ENCODE measurements around the gene SLC43A3.
A peak's percentile ranks its signal among the peaks of the same experiment; 100 is the strongest.

The SLC43A3 gene

DNA sequence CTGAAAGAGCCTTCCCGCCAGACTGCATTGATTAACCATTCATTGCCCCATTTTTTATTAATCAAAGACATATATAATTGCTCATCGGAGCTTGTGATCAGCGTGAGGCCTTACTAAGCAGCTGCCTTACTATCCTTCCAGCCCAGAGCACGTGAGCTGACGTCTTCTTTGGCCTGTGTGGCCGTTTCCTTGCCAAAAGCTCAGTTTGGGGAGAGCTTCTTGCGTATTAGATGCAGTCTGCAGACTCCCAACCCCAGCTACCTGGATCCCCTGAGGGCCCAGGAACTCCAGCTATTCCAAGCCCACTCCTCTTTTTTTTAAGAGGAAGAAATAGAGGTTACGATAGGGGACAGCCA is 784 bp upstream of the SLC43A3 start:
- H3K36me3 ChIP-seq (ENCODE audit: control insufficient read depth in 2 of 2, insufficient read depth in 2 of 2, low read length in 2 of 2) = peaks cover 0 to 3% of the 10 kb centered on the region in 2 donors
- no peaks in the 10 kb centered on the region for H3K9me3 ChIP-seq (ENCODE audit: control insufficient read depth in 2 of 2, low read length in 2 of 2)
- H3K4me3 ChIP-seq (ENCODE audit: low read length in 2 of 2) = peak overlapping the region; percentile 52 to 76
- peaks cover 40% of the 10 kb centered on the region for H3K4me1 ChIP-seq (ENCODE audit: control insufficient read depth, insufficient read depth, low read length)
- no peaks in the 10 kb centered on the region for H3K27me3 ChIP-seq (ENCODE audit: control insufficient read depth in 1 of 2, insufficient read depth in 2 of 2, low read length in 2 of 2)
- peak overlapping the region; percentile 96 for H3K27ac ChIP-seq (ENCODE audit: low read length)
- peak overlapping the region; percentile 70 to 81 for H3K9ac ChIP-seq (ENCODE audit: low read length in 2 of 2)

GRCh38 chr11:57426439-57426928 is 437 bp downstream of the SLC43A3 start:
- peaks cover 0 to 7% of the 10 kb centered on the region in 2 donors for H3K36me3 ChIP-seq (ENCODE audit: control insufficient read depth in 2 of 2, insufficient read depth in 2 of 2, low read length in 2 of 2)
- no peaks in the 10 kb centered on the region for H3K9me3 ChIP-seq (ENCODE audit: control insufficient read depth in 2 of 2, low read length in 2 of 2)
- peaks cover 40% of the 10 kb centered on the region for H3K4me1 ChIP-seq (ENCODE audit: control insufficient read depth, insufficient read depth, low read length)
- H3K9ac ChIP-seq (ENCODE audit: low read length in 2 of 2) = peak overlapping the region; percentile 70 to 81
- H3K27me3 ChIP-seq (ENCODE audit: control insufficient read depth in 1 of 2, insufficient read depth in 2 of 2, low read length in 2 of 2) = no peaks in the 10 kb centered on the region
- H3K4me3 ChIP-seq (ENCODE audit: low read length in 2 of 2) = peak overlapping the region; percentile 52 to 76
- H3K27ac ChIP-seq (ENCODE audit: low read length) = peak overlapping the region; percentile 96

DNA sequence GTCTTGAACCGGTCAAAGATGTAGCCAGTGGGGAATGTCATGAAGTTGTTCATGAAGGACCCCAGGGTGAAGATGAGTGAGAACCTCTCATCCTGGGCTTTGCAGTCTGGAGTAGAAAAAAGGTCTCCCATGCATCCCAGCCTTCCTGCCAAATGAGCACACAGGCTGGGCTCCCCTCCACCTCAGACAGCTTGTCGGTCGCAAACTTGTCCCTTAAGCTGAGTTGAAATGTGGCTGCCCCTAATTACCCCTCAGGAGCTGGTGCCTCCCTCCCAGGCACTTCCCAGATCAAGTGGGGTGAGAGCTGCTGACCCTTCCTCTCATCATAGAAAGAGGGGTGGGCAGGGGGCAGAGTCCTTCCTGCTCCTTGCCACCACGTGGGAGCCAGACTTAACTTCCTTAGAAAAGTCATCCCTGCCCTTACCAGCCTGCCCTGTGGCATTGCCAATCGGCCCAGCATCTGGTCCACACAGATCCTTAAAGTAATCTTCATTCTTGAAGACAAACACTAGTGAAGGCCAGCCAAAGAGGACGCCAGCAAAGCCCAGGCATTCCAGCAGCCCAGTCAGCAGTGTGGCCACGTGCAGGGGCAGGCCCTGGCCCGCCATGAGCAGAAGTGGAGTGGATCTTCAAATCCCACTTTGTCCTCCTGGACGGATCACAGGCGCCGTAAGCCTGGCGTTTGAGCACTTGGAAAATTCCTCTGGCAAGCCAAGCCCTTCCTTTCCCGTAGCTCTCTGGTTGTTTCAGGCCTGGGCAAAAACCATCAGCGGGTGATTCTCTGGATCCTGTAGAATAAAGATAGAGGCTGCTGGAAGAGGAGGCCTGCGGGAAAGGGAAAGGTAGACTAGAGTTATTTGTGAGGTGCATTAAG is 1.1 kb downstream of the SLC43A3 start:
- peaks cover 40% of the 10 kb centered on the region for H3K4me1 ChIP-seq (ENCODE audit: control insufficient read depth, insufficient read depth, low read length)
- H3K27ac ChIP-seq (ENCODE audit: low read length) = peak overlapping the region; percentile 96
- H3K4me3 ChIP-seq (ENCODE audit: low read length in 2 of 2) = peak overlapping the region; percentile 52 to 76
- H3K27me3 ChIP-seq (ENCODE audit: control insufficient read depth in 1 of 2, insufficient read depth in 2 of 2, low read length in 2 of 2) = no peaks in the 10 kb centered on the region
- peaks cover 0 to 7% of the 10 kb centered on the region in 2 donors for H3K36me3 ChIP-seq (ENCODE audit: control insufficient read depth in 2 of 2, insufficient read depth in 2 of 2, low read length in 2 of 2)
- H3K9ac ChIP-seq (ENCODE audit: low read length in 2 of 2) = peak overlapping the region; percentile 70 to 81
- H3K9me3 ChIP-seq (ENCODE audit: control insufficient read depth in 2 of 2, low read length in 2 of 2) = no peaks in the 10 kb centered on the region

DNA sequence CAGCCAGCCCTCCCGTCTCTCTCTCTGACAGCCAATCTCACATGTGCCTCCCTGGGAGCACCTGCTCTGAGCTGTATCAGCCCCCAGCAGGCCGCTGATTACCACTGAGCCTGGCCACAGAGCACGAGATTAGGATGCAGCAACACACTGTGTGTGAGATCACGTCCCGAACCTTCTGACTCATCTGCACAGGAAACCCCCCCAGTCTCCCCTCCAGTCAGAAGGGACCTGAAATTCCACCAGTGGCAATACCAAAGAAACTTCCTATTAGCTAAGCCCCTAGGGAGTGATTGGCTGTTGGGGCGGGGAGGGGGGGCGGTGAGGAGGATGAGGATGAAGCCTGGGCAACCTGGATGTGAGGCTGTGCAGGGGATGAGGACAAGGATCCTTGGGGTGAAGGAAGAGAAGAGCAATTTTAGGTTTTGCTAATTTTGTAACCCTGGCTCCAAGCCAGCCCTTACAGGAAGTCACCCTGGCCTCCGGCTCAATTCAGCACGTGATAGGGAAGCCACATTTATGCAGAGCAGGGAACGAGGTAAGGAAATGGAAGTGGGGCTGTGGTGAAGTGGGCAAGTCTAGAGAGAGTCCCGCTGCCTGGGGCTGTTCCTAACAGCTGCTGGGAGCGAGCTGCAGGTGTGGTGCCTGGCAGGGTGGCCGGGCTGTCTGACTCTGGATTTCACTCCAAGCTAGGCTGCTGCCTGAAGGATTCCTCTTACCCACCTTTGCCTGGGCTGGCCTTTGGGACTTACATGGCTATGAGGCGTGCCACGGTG is 1.9 kb downstream of the SLC43A3 start:
- no peaks in the 10 kb centered on the region for H3K27me3 ChIP-seq (ENCODE audit: control insufficient read depth in 1 of 2, insufficient read depth in 2 of 2, low read length in 2 of 2)
- no peaks in the 10 kb centered on the region for H3K9me3 ChIP-seq (ENCODE audit: control insufficient read depth in 2 of 2, low read length in 2 of 2)
- H3K4me3 ChIP-seq (ENCODE audit: low read length in 2 of 2) = peak overlapping the region; percentile 9 to 76
- peaks cover 4 to 12% of the 10 kb centered on the region in 2 donors for H3K36me3 ChIP-seq (ENCODE audit: control insufficient read depth in 2 of 2, insufficient read depth in 2 of 2, low read length in 2 of 2)
- peak overlapping the region; percentile 96 for H3K27ac ChIP-seq (ENCODE audit: low read length)
- peaks cover 41% of the 10 kb centered on the region for H3K4me1 ChIP-seq (ENCODE audit: control insufficient read depth, insufficient read depth, low read length)
- H3K9ac ChIP-seq (ENCODE audit: low read length in 2 of 2) = peak overlapping the region in 1 of 2 donors; percentile 20

GRCh38 chr11:57424137-57424791 is 2.7 kb downstream of the SLC43A3 start:
- H3K4me1 ChIP-seq (ENCODE audit: control insufficient read depth, insufficient read depth, low read length) = peaks cover 42% of the 10 kb centered on the region
- no peaks in the 10 kb centered on the region for H3K27me3 ChIP-seq (ENCODE audit: control insufficient read depth in 1 of 2, insufficient read depth in 2 of 2, low read length in 2 of 2)
- H3K9me3 ChIP-seq (ENCODE audit: control insufficient read depth in 2 of 2, low read length in 2 of 2) = no peaks in the 10 kb centered on the region
- H3K4me3 ChIP-seq (ENCODE audit: low read length in 2 of 2) = peak overlapping the region in 1 of 2 donors; percentile 35
- no peak overlapping the region for H3K9ac ChIP-seq (ENCODE audit: low read length in 2 of 2)
- H3K36me3 ChIP-seq (ENCODE audit: control insufficient read depth in 2 of 2, insufficient read depth in 2 of 2, low read length in 2 of 2) = peaks cover 5 to 15% of the 10 kb centered on the region in 2 donors
- peak overlapping the region; percentile 18 for H3K27ac ChIP-seq (ENCODE audit: low read length)

- H3K36me3 ChIP-seq (ENCODE audit: control insufficient read depth in 2 of 2, insufficient read depth in 2 of 2, low read length in 2 of 2) = peaks cover 10 to 20% of the 10 kb centered on the region in 2 donors
- no peak overlapping the region for H3K27ac ChIP-seq (ENCODE audit: low read length)
- no peak overlapping the region for H3K9ac ChIP-seq (ENCODE audit: low read length in 2 of 2)
- no peak overlapping the region for H3K4me3 ChIP-seq (ENCODE audit: low read length in 2 of 2)
- peaks cover 38% of the 10 kb centered on the region for H3K4me1 ChIP-seq (ENCODE audit: control insufficient read depth, insufficient read depth, low read length)
- no peaks in the 10 kb centered on the region for H3K9me3 ChIP-seq (ENCODE audit: control insufficient read depth in 2 of 2, low read length in 2 of 2)
- no peaks in the 10 kb centered on the region for H3K27me3 ChIP-seq (ENCODE audit: control insufficient read depth in 1 of 2, insufficient read depth in 2 of 2, low read length in 2 of 2)
Measured at GRCh38 chr11:57422669-57423068, 4.3 kb downstream of the SLC43A3 start.

- no peak overlapping the region for H3K27ac ChIP-seq (ENCODE audit: low read length)
- H3K9me3 ChIP-seq (ENCODE audit: control insufficient read depth in 2 of 2, low read length in 2 of 2) = no peaks in the 10 kb centered on the region
- H3K27me3 ChIP-seq (ENCODE audit: control insufficient read depth in 1 of 2, insufficient read depth in 2 of 2, low read length in 2 of 2) = no peaks in the 10 kb centered on the region
- H3K36me3 ChIP-seq (ENCODE audit: control insufficient read depth in 2 of 2, insufficient read depth in 2 of 2, low read length in 2 of 2) = peaks cover 19 to 28% of the 10 kb centered on the region in 2 donors
- H3K4me1 ChIP-seq (ENCODE audit: control insufficient read depth, insufficient read depth, low read length) = peaks cover 29% of the 10 kb centered on the region
- H3K9ac ChIP-seq (ENCODE audit: low read length in 2 of 2) = no peak overlapping the region
- no peak overlapping the region for H3K4me3 ChIP-seq (ENCODE audit: low read length in 2 of 2)
Measured at GRCh38 chr11:57421805-57422204, 5.1 kb downstream of the SLC43A3 start.

- no peak overlapping the region for H3K27ac ChIP-seq (ENCODE audit: low read length)
- H3K36me3 ChIP-seq (ENCODE audit: control insufficient read depth in 2 of 2, insufficient read depth in 2 of 2, low read length in 2 of 2) = peaks cover 26 to 35% of the 10 kb centered on the region in 2 donors
- H3K9ac ChIP-seq (ENCODE audit: low read length in 2 of 2) = no peak overlapping the region
- H3K4me3 ChIP-seq (ENCODE audit: low read length in 2 of 2) = no peak overlapping the region
- H3K27me3 ChIP-seq (ENCODE audit: control insufficient read depth in 1 of 2, insufficient read depth in 2 of 2, low read length in 2 of 2) = no peaks in the 10 kb centered on the region
- peaks cover 22% of the 10 kb centered on the region for H3K4me1 ChIP-seq (ENCODE audit: control insufficient read depth, insufficient read depth, low read length)
- H3K9me3 ChIP-seq (ENCODE audit: control insufficient read depth in 2 of 2, low read length in 2 of 2) = no peaks in the 10 kb centered on the region
Measured at GRCh38 chr11:57421066-57421465, 5.9 kb downstream of the SLC43A3 start.

- H3K4me3 ChIP-seq (ENCODE audit: low read length in 2 of 2) = no peak overlapping the region
- peaks cover 4% of the 10 kb centered on the region for H3K4me1 ChIP-seq (ENCODE audit: control insufficient read depth, insufficient read depth, low read length)
- no peaks in the 10 kb centered on the region for H3K9me3 ChIP-seq (ENCODE audit: control insufficient read depth in 2 of 2, low read length in 2 of 2)
- no peak overlapping the region for H3K27ac ChIP-seq (ENCODE audit: low read length)
- H3K9ac ChIP-seq (ENCODE audit: low read length in 2 of 2) = no peak overlapping the region
- no peaks in the 10 kb centered on the region for H3K27me3 ChIP-seq (ENCODE audit: control insufficient read depth in 1 of 2, insufficient read depth in 2 of 2, low read length in 2 of 2)
- peaks cover 40 to 50% of the 10 kb centered on the region in 2 donors for H3K36me3 ChIP-seq (ENCODE audit: control insufficient read depth in 2 of 2, insufficient read depth in 2 of 2, low read length in 2 of 2)
Measured at GRCh38 chr11:57419146-57419545, 7.8 kb downstream of the SLC43A3 start.

GRCh38 chr11:57418131-57418530 is 8.8 kb downstream of the SLC43A3 start:
- no peak overlapping the region for H3K9ac ChIP-seq (ENCODE audit: low read length in 2 of 2)
- no peaks in the 10 kb centered on the region for H3K9me3 ChIP-seq (ENCODE audit: control insufficient read depth in 2 of 2, low read length in 2 of 2)
- H3K27me3 ChIP-seq (ENCODE audit: control insufficient read depth in 1 of 2, insufficient read depth in 2 of 2, low read length in 2 of 2) = no peaks in the 10 kb centered on the region
- no peak overlapping the region for H3K4me3 ChIP-seq (ENCODE audit: low read length in 2 of 2)
- peaks cover 2% of the 10 kb centered on the region for H3K4me1 ChIP-seq (ENCODE audit: control insufficient read depth, insufficient read depth, low read length)
- peaks cover 40 to 56% of the 10 kb centered on the region in 2 donors for H3K36me3 ChIP-seq (ENCODE audit: control insufficient read depth in 2 of 2, insufficient read depth in 2 of 2, low read length in 2 of 2)
- no peak overlapping the region for H3K27ac ChIP-seq (ENCODE audit: low read length)

Data from stomach smooth muscle (tissue), 2 donors.